Measurements from ENCODE around the gene PRSS57.

The PRSS57 gene

GRCh38 chr19:680287-681028 lies 14.8 kb downstream of the PRSS57 start:
- peaks cover 3 to 8% of the 10 kb centered on the region in 2 donors for H3K27me3 ChIP-seq (ENCODE audit: control insufficient read depth in 2 of 2, insufficient read depth in 2 of 2, low read length in 2 of 2)
- no peaks in the 10 kb centered on the region for H3K9me3 ChIP-seq (ENCODE audit: control insufficient read depth in 2 of 2, low read length in 2 of 2)
- H3K36me3 ChIP-seq (ENCODE audit: control insufficient read depth in 2 of 2, insufficient read depth in 2 of 2, low read length in 2 of 2) = no peaks in the 10 kb centered on the region
- peak overlapping the region; percentile 65 to 78 for H3K9ac ChIP-seq (ENCODE audit: low read depth in 1 of 2, low read length in 2 of 2)
- peak overlapping the region; percentile 66 to 71 for H3K4me3 ChIP-seq (ENCODE audit: low read length in 2 of 2)
- H3K4me1 ChIP-seq (ENCODE audit: control insufficient read depth in 2 of 2, insufficient read depth in 2 of 2, low read length in 2 of 2) = peaks cover 10 to 12% of the 10 kb centered on the region in 2 donors
- peak overlapping the region; percentile 87 to 88 for H3K27ac ChIP-seq (ENCODE audit: low read depth in 2 of 2, low read length in 2 of 2)

GRCh38 chr19:679418-680286 lies 15.6 kb downstream of the PRSS57 start:
- H3K36me3 ChIP-seq (ENCODE audit: control insufficient read depth in 2 of 2, insufficient read depth in 2 of 2, low read length in 2 of 2) = no peaks in the 10 kb centered on the region
- peaks cover 13 to 14% of the 10 kb centered on the region in 2 donors for H3K4me1 ChIP-seq (ENCODE audit: control insufficient read depth in 2 of 2, insufficient read depth in 2 of 2, low read length in 2 of 2)
- H3K27ac ChIP-seq (ENCODE audit: low read depth in 2 of 2, low read length in 2 of 2) = peak overlapping the region; percentile 71 to 87
- peak overlapping the region; percentile 44 to 66 for H3K4me3 ChIP-seq (ENCODE audit: low read length in 2 of 2)
- H3K9ac ChIP-seq (ENCODE audit: low read depth in 1 of 2, low read length in 2 of 2) = peak overlapping the region; percentile 65 to 78
- peaks cover 3 to 8% of the 10 kb centered on the region in 2 donors for H3K27me3 ChIP-seq (ENCODE audit: control insufficient read depth in 2 of 2, insufficient read depth in 2 of 2, low read length in 2 of 2)
- no peaks in the 10 kb centered on the region for H3K9me3 ChIP-seq (ENCODE audit: control insufficient read depth in 2 of 2, low read length in 2 of 2)

- Histone ChIP-seq H3K27ac (ENCODE audit: low read depth in 2 of 2, low read length in 2 of 2) (peak overlapping the region in 1 of 2 donors; percentile 87), H3K27me3 (ENCODE audit: control insufficient read depth in 2 of 2, insufficient read depth in 2 of 2, low read length in 2 of 2) (peaks cover 3 to 8% of the 10 kb centered on the region in 2 donors), H3K4me3 (ENCODE audit: low read length in 2 of 2) (no peak overlapping the region), H3K9me3 (ENCODE audit: control insufficient read depth in 2 of 2, low read length in 2 of 2) (no peaks in the 10 kb centered on the region), H3K9ac (ENCODE audit: low read depth in 1 of 2, low read length in 2 of 2) (no peak overlapping the region), H3K4me1 (ENCODE audit: control insufficient read depth in 2 of 2, insufficient read depth in 2 of 2, low read length in 2 of 2) (peaks cover 13 to 14% of the 10 kb centered on the region in 2 donors), H3K36me3 (ENCODE audit: control insufficient read depth in 2 of 2, insufficient read depth in 2 of 2, low read length in 2 of 2) (no peaks in the 10 kb centered on the region)
Observed at GRCh38 chr19:678791-679388, 16.4 kb downstream of the PRSS57 start.

- H3K4me3 ChIP-seq (ENCODE audit: low read length in 2 of 2) = peak overlapping the region in 1 of 2 donors; percentile 22
- peaks cover 3 to 8% of the 10 kb centered on the region in 2 donors for H3K27me3 ChIP-seq (ENCODE audit: control insufficient read depth in 2 of 2, insufficient read depth in 2 of 2, low read length in 2 of 2)
- H3K36me3 ChIP-seq (ENCODE audit: control insufficient read depth in 2 of 2, insufficient read depth in 2 of 2, low read length in 2 of 2) = no peaks in the 10 kb centered on the region
- no peak overlapping the region for H3K9ac ChIP-seq (ENCODE audit: low read depth in 1 of 2, low read length in 2 of 2)
- no peaks in the 10 kb centered on the region for H3K9me3 ChIP-seq (ENCODE audit: control insufficient read depth in 2 of 2, low read length in 2 of 2)
- H3K27ac ChIP-seq (ENCODE audit: low read depth in 2 of 2, low read length in 2 of 2) = peak overlapping the region in 1 of 2 donors; percentile 68
- peaks cover 13 to 14% of the 10 kb centered on the region in 2 donors for H3K4me1 ChIP-seq (ENCODE audit: control insufficient read depth in 2 of 2, insufficient read depth in 2 of 2, low read length in 2 of 2)
Observed at GRCh38 chr19:677601-678436, 17.4 kb downstream of the PRSS57 start.

- H3K36me3 ChIP-seq (ENCODE audit: control insufficient read depth in 2 of 2, insufficient read depth in 2 of 2, low read length in 2 of 2) = no peaks in the 10 kb centered on the region
- no peak overlapping the region for H3K9ac ChIP-seq (ENCODE audit: low read depth in 1 of 2, low read length in 2 of 2)
- H3K27ac ChIP-seq (ENCODE audit: low read depth in 2 of 2, low read length in 2 of 2) = peak overlapping the region; percentile 58 to 68
- peaks cover 3 to 8% of the 10 kb centered on the region in 2 donors for H3K27me3 ChIP-seq (ENCODE audit: control insufficient read depth in 2 of 2, insufficient read depth in 2 of 2, low read length in 2 of 2)
- no peaks in the 10 kb centered on the region for H3K9me3 ChIP-seq (ENCODE audit: control insufficient read depth in 2 of 2, low read length in 2 of 2)
- H3K4me1 ChIP-seq (ENCODE audit: control insufficient read depth in 2 of 2, insufficient read depth in 2 of 2, low read length in 2 of 2) = peaks cover 13 to 14% of the 10 kb centered on the region in 2 donors
- H3K4me3 ChIP-seq (ENCODE audit: low read length in 2 of 2) = no peak overlapping the region
Observed at GRCh38 chr19:677201-677600, 18.1 kb downstream of the PRSS57 start.

- H3K4me1 ChIP-seq (ENCODE audit: control insufficient read depth in 2 of 2, insufficient read depth in 2 of 2, low read length in 2 of 2) = peaks cover 13 to 14% of the 10 kb centered on the region in 2 donors
- peak within 1 kb of the TSS in 1 of 2 donors; percentile 72 for H3K9ac ChIP-seq (ENCODE audit: low read depth in 1 of 2, low read length in 2 of 2)
- H3K9me3 ChIP-seq (ENCODE audit: control insufficient read depth in 2 of 2, low read length in 2 of 2) = no peaks in the 10 kb centered on the region
- peak within 1 kb of the TSS; percentile 58 to 68 for H3K27ac ChIP-seq (ENCODE audit: low read depth in 2 of 2, low read length in 2 of 2)
- peak within 1 kb of the TSS; percentile 61 to 63 for H3K4me3 ChIP-seq (ENCODE audit: low read length in 2 of 2)
- no peaks in the 10 kb centered on the region for H3K36me3 ChIP-seq (ENCODE audit: control insufficient read depth in 2 of 2, insufficient read depth in 2 of 2, low read length in 2 of 2)
- H3K27me3 ChIP-seq (ENCODE audit: control insufficient read depth in 2 of 2, insufficient read depth in 2 of 2, low read length in 2 of 2) = peaks cover 3 to 8% of the 10 kb centered on the region in 2 donors
Observed at GRCh38 chr19:676339-677105, 18.7 kb downstream of the PRSS57 start, which contains the start of gene FSTL3. TSS of gene FSTL3 (plus strand) at chr19:676392. CDS start at chr19:676424, 32 bp downstream.

- H3K4me1 ChIP-seq (ENCODE audit: control insufficient read depth in 2 of 2, insufficient read depth in 2 of 2, low read length in 2 of 2) = peaks cover 13 to 14% of the 10 kb centered on the region in 2 donors
- no peak overlapping the region for H3K27ac ChIP-seq (ENCODE audit: low read depth in 2 of 2, low read length in 2 of 2)
- H3K9ac ChIP-seq (ENCODE audit: low read depth in 1 of 2, low read length in 2 of 2) = no peak overlapping the region
- no peaks in the 10 kb centered on the region for H3K36me3 ChIP-seq (ENCODE audit: control insufficient read depth in 2 of 2, insufficient read depth in 2 of 2, low read length in 2 of 2)
- H3K4me3 ChIP-seq (ENCODE audit: low read length in 2 of 2) = peak overlapping the region in 1 of 2 donors; percentile 20
- no peaks in the 10 kb centered on the region for H3K9me3 ChIP-seq (ENCODE audit: control insufficient read depth in 2 of 2, low read length in 2 of 2)
- H3K27me3 ChIP-seq (ENCODE audit: control insufficient read depth in 2 of 2, insufficient read depth in 2 of 2, low read length in 2 of 2) = peaks cover 3 to 8% of the 10 kb centered on the region in 2 donors
Observed at GRCh38 chr19:676007-676338, 19.3 kb downstream of the PRSS57 start.

DNA sequence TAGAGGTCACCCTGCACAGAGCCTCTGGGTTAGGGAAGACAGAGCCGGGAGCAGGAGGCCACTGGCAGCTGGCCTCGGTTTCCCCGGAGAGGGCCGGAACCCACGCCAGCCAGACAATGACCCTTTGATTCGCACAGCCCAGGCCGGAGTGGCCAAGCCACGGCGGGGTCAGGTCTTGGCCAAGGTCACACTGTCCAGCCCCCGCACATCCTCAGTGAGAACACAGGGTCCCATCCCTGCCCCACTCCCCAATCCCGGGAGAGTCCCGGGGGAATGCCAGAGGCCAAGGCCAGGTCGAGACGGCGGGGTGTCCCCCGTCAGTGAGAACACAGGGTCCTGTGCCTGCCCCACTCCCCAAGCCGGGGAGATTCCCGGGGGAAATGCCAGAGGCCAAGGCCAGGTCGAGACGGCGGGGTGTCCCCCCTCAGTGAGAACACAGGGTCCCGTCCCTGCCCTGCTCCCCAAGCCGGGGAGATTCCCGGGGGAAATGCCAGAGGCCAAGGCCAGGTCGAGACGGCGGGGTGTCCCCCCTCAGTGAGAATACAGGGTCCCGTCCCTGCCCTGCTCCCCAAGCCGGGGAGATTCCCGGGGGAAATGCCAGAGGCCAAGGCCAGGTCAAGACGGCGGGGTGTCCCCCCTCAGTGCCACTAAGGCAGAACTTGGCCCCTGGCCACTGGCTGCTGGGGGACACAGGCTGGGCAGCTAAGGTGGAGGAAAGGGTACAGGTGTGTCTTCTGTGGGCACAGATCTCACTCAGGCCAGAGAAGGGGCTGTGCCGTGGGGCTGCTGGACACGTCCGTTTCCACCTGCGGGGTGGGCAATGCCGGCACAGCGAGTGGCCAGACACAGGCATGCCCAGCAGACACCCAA lies 20.7 kb downstream of the PRSS57 start:
- no peaks in the 10 kb centered on the region for H3K9me3 ChIP-seq (ENCODE audit: control insufficient read depth in 2 of 2, low read length in 2 of 2)
- H3K9ac ChIP-seq (ENCODE audit: low read depth in 1 of 2, low read length in 2 of 2) = no peak overlapping the region
- no peaks in the 10 kb centered on the region for H3K36me3 ChIP-seq (ENCODE audit: control insufficient read depth in 2 of 2, insufficient read depth in 2 of 2, low read length in 2 of 2)
- no peak overlapping the region for H3K4me3 ChIP-seq (ENCODE audit: low read length in 2 of 2)
- H3K27me3 ChIP-seq (ENCODE audit: control insufficient read depth in 2 of 2, insufficient read depth in 2 of 2, low read length in 2 of 2) = peaks cover 4 to 8% of the 10 kb centered on the region in 2 donors
- no peak overlapping the region for H3K27ac ChIP-seq (ENCODE audit: low read depth in 2 of 2, low read length in 2 of 2)
- H3K4me1 ChIP-seq (ENCODE audit: control insufficient read depth in 2 of 2, insufficient read depth in 2 of 2, low read length in 2 of 2) = peaks cover 12 to 13% of the 10 kb centered on the region in 2 donors

Measured in mucosa of rectum (tissue), 2 donors.